Smooth muscle cell (in vitro differentiated cells): ENCODE data around the gene LHB. TPM values are rescaled to one million over a fixed set of nuclear protein-coding genes. Genes with fewer than 3 reads are reported as not detected.

Source experiments
- DNase-seq: peaks from one replicate; lab custom pipeline; 2025; ENCODE audit not compliant: unreplicated experiment; lab: John Stamatoyannopoulos, UW
- H2AFZ ChIP-seq: fragments of 200-600 bp; sonication (generic); 2 replicates; pipeline ENCODE4 v1.6.0; 2016; ENCODE audit warnings: antibody characterized with exemption, low read depth, mild to moderate bottlenecking
- H3F3A ChIP-seq: fragments of 200-600 bp; sonication (generic); 2 replicates; pipeline ENCODE4 v1.6.0; 2017; ENCODE audit warnings: antibody characterized with exemption, low read depth
- H3K27ac ChIP-seq: fragments of 200-600 bp; sonication (generic); 2 replicates; pipeline ENCODE4 v1.5.1; 2016; ENCODE audit warnings: low read depth, mild to moderate bottlenecking
- H3K27me3 ChIP-seq: fragments of 200-600 bp; sonication (generic); 2 replicates; pipeline ENCODE4 v1.6.1; 2016; ENCODE audit warnings: low read depth, mild to moderate bottlenecking
- H3K36me3 ChIP-seq: fragments of 200-600 bp; sonication (generic); 2 replicates; pipeline ENCODE4 v1.5.1; 2016; ENCODE audit warnings: low read depth
- H3K4me1 ChIP-seq: fragments of 200-600 bp; sonication (generic); 2 replicates; pipeline ENCODE4 v1.5.1; 2016; ENCODE audit warnings: low read depth
- H3K4me2 ChIP-seq: fragments of 200-600 bp; sonication (generic); 2 replicates; pipeline ENCODE4 v1.6.0; 2016; ENCODE audit warnings: mild to moderate bottlenecking
- H3K4me3 ChIP-seq: fragments of 200-600 bp; sonication (generic); 2 replicates; pipeline ENCODE4 v1.5.1; 2016; ENCODE audit warnings: mild to moderate bottlenecking
- H3K79me2 ChIP-seq: fragments of 200-600 bp; sonication (generic); 2 replicates; pipeline ENCODE4 v1.6.0; 2016; ENCODE audit warnings: low read depth, mild to moderate bottlenecking
- H3K9ac ChIP-seq: fragments of 200-600 bp; sonication (generic); 2 replicates; pipeline ENCODE4 v1.6.0; 2016; ENCODE audit warnings: low read depth
- H3K9me3 ChIP-seq: fragments of 200-600 bp; sonication (generic); replicated peaks from 2 replicates; pipeline ENCODE4 v1.5.1; 2016; ENCODE audit warnings: low read depth
- H4K20me1 ChIP-seq: fragments of 200-600 bp; sonication (generic); 2 replicates; pipeline ENCODE4 v1.6.0; 2016; ENCODE audit warnings: low read depth
- WGBS: methylation state at CpG from one replicate; pipeline ENCODE4 v1.1.7; 2016; ENCODE audit warnings: low lambda C conversion rate; 5-methylcytosine and 5-hydroxymethylcytosine counted together
- polyA plus RNA-seq: library from polyadenylated mRNA; unstranded; fragments of >200 nt; fragmentation: Nextera tagmentation; extraction: Ambion mirVana; gene quantifications from 2 replicates; pipeline ENCODE4 v1.2.1, GENCODE V29; 2016
- total RNA-seq: library from RNA; depleted of rRNA; stranded (reverse); fragments of >200 nt; gene quantifications from 2 replicates; pipeline ENCODE4 v1.2.3, GENCODE V29; 2014
- TF ChIP-seq, protein P1 (sequence below): fragments of 200-600 bp; sonication (generic); IDR thresholded peaks from 2 replicates; pipeline ENCODE4 v1.5.1; 2017; ENCODE audit warnings: borderline replicate concordance, mild to moderate bottlenecking, antibody characterized with exemption; ENCODE audit not compliant: insufficient read depth, poor library complexity, severe bottlenecking

LHB gene
- total and polyA plus RNA-seq, 2 experiments from 2014 or later = not detected

DNA sequence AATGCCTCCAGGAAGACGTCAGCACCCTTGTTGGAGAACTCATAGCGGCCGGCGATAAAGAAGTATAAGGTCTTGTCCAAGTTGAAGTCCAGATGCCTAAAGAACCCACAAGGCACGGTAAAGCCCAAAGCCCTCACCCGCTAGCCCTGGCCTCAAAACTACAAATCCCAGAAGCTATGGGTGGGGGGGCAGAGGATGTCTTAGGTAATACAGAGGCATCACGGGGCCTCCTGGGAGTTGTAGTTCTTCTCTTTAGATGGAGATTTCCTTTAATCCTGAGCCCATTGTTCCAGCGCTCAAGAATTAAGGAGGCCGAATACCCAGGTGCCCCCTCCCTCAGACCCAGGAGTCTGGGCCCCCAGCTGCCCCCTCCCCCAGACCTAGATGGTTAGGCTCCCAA, 34.6 kb downstream of the LHB start:
- no peaks in the 10 kb centered on the region for H3K4me1 ChIP-seq
- TF ChIP-seq, protein P1, sequence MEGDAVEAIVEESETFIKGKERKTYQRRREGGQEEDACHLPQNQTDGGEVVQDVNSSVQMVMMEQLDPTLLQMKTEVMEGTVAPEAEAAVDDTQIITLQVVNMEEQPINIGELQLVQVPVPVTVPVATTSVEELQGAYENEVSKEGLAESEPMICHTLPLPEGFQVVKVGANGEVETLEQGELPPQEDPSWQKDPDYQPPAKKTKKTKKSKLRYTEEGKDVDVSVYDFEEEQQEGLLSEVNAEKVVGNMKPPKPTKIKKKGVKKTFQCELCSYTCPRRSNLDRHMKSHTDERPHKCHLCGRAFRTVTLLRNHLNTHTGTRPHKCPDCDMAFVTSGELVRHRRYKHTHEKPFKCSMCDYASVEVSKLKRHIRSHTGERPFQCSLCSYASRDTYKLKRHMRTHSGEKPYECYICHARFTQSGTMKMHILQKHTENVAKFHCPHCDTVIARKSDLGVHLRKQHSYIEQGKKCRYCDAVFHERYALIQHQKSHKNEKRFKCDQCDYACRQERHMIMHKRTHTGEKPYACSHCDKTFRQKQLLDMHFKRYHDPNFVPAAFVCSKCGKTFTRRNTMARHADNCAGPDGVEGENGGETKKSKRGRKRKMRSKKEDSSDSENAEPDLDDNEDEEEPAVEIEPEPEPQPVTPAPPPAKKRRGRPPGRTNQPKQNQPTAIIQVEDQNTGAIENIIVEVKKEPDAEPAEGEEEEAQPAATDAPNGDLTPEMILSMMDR = no peak
- H2AFZ ChIP-seq = no peak overlapping the region
- no peak overlapping the region for H3K27ac ChIP-seq
- H3K4me2 ChIP-seq = no peak overlapping the region
- DNase-seq = no peak
- no peaks in the 10 kb centered on the region for H3K9me3 ChIP-seq
- no peaks in the 10 kb centered on the region for H3K36me3 ChIP-seq
- 94% methylated on average over 9 of the region's 9 CpGs for WGBS
- no peaks in the 10 kb centered on the region for H3K79me2 ChIP-seq
- no peaks in the 10 kb centered on the region for H3K27me3 ChIP-seq
- no peaks in the 10 kb centered on the region for H3F3A ChIP-seq
- peaks cover 17% of the 10 kb centered on the region for H4K20me1 ChIP-seq
- no peak overlapping the region for H3K4me3 ChIP-seq
- H3K9ac ChIP-seq = no peak overlapping the region

DNA sequence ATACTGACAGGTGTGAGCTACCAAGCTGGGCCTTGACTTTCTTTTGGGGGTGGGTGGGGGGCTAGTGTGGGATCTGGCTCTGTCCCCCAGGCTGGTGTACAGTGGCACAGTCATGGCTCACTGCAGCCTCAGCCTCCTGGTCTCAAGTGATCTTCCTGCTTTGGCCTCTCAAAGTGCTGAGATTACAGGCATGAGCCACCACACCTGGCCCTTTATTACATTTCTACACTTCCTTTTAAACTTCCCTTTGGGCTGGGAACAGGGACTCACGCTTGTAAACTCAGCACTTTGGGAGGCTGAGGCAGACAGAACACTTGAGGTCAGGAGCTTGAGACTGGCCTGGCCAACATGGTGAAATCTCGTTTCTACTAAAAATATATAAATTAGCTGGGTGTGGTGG, 39.8 kb downstream of the LHB start:
- DNase-seq = no peak
- H3K27me3 ChIP-seq = no peaks in the 10 kb centered on the region
- H3K4me3 ChIP-seq = no peak overlapping the region
- no peaks in the 10 kb centered on the region for H3K4me1 ChIP-seq
- no peaks in the 10 kb centered on the region for H3K36me3 ChIP-seq
- no peak overlapping the region for H3K27ac ChIP-seq
- H3F3A ChIP-seq = peaks cover 10% of the 10 kb centered on the region
- TF ChIP-seq, protein P1 = no peak
- H2AFZ ChIP-seq = no peak overlapping the region
- H3K9ac ChIP-seq = no peak overlapping the region
- WGBS = 95% methylated on average over 2 of the region's 2 CpGs
- no peak overlapping the region for H3K4me2 ChIP-seq
- no peaks in the 10 kb centered on the region for H3K79me2 ChIP-seq
- H3K9me3 ChIP-seq = no peaks in the 10 kb centered on the region
- H4K20me1 ChIP-seq = peaks cover 7% of the 10 kb centered on the region

DNA sequence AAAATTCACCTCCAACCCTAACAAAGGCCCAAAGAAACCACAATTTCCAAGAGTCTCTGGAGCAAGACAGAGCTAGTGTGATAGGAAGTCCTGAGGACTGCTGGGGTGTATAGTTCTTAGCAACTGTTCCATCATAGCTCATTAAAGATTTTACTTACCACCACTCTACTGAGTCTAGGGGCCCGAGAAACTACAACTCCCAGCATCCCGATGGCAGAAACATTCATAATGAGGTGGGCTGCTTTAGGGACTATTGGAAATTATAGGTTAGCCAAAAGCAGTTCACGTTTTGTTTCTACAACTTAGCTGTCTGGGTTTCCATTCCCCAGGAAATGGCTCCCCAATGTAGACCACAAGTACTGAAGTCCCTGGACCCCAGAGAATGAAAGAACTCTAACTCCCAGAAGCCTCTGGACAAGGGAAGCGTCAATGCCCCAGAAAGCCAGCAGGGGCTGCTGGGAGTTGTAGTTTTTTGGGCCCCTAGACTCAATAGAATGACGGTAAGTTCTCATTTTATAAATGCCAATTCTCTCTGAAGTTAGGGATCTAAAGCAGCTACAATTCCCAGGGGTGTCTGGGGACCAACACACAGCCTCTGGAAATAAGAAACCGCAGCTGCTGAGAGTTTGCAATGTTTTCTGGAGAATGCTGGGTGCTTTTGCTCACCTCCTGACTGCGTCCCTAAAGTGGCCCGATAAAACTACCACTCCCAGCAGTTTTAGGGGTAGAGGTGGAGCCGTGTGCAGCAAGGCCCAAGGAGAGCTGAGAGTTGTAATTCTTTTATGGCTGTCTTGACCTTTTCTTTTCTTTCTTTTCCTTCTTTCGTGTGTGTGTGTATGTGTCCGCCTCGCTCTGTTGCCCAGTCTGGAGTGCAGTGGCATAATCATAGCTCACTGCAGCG, 40.7 kb downstream of the LHB start:
- no peak overlapping the region for H2AFZ ChIP-seq
- 91% methylated on average over 13 of the region's 13 CpGs for WGBS
- no peaks in the 10 kb centered on the region for H3K27me3 ChIP-seq
- peaks cover 17% of the 10 kb centered on the region for H3F3A ChIP-seq
- no peak overlapping the region for H3K9ac ChIP-seq
- H3K27ac ChIP-seq = no peak overlapping the region
- no peak for DNase-seq
- no peaks in the 10 kb centered on the region for H3K4me1 ChIP-seq
- TF ChIP-seq, protein P1 = no peak
- no peaks in the 10 kb centered on the region for H3K9me3 ChIP-seq
- peaks cover 15% of the 10 kb centered on the region for H4K20me1 ChIP-seq
- no peaks in the 10 kb centered on the region for H3K36me3 ChIP-seq
- no peaks in the 10 kb centered on the region for H3K79me2 ChIP-seq
- H3K4me2 ChIP-seq = no peak overlapping the region
- no peak overlapping the region for H3K4me3 ChIP-seq

DNA sequence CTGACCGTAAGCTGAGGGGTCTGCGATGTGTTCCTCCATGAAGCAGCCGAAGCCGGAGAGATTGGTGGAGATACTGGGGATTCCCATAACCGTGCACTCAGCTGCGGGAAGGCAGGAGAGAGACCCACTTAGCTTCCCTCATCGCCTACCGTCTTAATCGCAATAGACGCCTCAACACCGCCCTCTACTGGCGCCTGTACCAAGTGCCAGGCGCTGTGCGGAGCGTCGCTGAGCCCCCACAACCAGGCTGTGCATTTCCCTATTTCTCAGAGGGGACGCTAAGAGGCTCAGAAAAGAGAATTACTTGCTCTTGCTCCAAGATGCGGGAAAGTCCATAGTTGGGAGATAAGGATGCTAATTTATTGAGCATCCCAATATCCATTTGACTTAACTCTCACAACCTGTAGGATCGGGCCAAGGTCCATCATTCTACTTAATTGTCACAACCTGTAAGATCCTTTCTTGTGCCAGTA, 45.9 kb downstream of the LHB start:
- H3K9ac ChIP-seq = no peak overlapping the region
- no peaks in the 10 kb centered on the region for H3K9me3 ChIP-seq
- WGBS = 26% methylated on average over 19 of the region's 19 CpGs
- no peak overlapping the region for H3K4me3 ChIP-seq
- no peaks in the 10 kb centered on the region for H3K36me3 ChIP-seq
- DNase-seq = peak; percentile 60
- H3K79me2 ChIP-seq = peaks cover 9% of the 10 kb centered on the region
- H3K4me2 ChIP-seq = no peak overlapping the region
- peaks cover 33% of the 10 kb centered on the region for H3F3A ChIP-seq
- TF ChIP-seq, protein P1 = peak; percentile 90
- peaks cover 8% of the 10 kb centered on the region for H3K4me1 ChIP-seq
- peaks cover 48% of the 10 kb centered on the region for H4K20me1 ChIP-seq
- H3K27me3 ChIP-seq = no peaks in the 10 kb centered on the region
- no peak overlapping the region for H2AFZ ChIP-seq
- no peak overlapping the region for H3K27ac ChIP-seq
